ENCODE data around the gene ANXA4. TPM values are rescaled to one million over a fixed set of nuclear protein-coding genes. Genes with fewer than 3 reads are reported as not detected.
A peak's percentile ranks its signal among the peaks of the same experiment; 100 is the strongest.

The ANXA4 gene
- 43.9 and 63.6 TPM in 2 replicates for total RNA-seq (2014; rRNA removed; shearing (Covaris generic))

DNA sequence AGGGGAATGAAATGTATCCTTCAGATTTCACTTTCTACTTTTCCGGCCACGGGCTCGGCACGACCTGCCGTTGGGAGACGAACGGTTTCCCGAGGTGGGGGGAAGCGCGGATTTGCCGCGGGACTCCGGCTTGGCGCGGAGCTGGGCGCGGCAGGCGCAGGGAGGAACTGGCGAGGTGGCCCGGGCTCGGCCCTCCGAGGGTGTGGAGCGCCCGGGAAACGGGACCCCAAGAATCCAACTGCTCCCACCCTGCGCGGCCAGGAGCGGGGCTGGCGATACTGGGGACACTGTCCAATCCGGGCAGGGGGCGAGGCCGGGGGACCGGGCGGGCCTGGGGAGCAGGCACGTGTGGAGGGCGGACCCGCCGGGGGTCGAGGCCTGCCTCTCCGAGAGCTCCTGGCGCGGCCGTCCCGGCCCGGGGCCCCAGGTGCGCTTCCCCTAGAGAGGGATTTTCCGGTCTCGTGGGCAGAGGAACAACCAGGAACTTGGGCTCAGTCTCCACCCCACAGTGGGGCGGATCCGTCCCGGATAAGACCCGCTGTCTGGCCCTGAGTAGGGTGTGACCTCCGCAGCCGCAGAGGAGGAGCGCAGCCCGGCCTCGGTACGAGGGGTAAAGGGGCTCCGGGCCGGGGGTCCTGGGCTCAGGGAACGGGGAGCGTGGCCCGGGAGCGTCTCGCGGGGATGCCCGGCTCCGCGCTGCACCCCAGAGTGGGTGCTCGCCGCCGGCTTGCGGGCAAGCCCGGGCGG is at the start of gene ANXA4:
Gene ANXA4 (plus strand): TSS at position 560 of the 747 bp plus-strand sequence. CDS start 39,432 bp downstream, outside the sequence.
- DNase-seq (ENCODE audit: low read depth) = peak; percentile 85

DNA sequence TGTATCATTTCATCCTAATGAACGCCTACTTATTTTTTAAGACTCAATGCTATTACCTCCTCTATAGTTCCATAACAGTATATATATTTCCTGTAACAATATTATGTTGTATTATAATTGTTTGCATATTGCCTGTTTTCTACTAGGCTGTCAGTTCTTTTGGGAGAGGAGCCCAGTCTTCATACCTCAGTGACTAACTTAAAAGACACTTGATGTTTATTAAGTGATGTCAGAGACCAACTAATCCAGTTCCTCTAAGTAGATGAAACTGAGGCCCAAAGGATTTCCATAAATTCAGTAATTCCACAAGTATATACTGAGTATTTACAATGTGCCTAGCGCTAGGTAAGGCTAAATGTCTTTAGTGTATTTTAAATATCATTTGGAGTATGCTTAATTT is 49.5 kb upstream of the ANXA4 start:
- DNase-seq (ENCODE audit: low read depth) = no peak

DNA sequence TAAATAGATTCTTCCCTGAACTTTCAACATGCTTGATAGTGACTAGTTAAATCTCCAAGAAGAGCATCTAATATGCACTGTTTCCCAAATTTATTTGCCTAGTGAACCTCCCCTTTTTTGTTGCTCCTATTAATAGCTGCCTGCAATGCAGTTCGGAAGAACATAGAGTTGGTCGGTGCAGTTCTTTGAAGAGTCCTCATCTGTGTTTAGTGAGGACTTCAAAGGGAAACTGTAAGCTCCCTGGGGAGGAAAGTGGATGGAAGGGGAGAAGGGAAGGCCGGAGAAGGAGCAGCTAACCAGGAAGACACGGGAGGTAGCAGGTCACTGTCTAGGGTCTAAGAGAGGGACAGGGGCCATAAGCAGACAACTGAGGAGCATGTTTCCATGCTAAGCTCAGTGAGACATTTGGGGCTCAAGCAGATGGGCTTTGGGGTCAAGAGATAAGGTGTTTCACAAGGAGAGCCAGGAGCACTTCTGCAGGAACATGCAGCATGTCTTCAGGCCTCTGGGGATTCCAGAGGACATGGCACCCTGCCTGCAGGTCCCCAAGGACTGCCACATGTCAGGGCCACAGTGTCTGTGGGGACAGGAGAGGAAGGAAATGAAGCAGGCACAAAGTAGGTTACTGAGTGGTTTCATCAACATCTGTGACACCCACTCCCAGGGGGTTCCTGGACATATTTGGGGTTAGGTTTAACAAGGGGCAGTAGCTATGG is 48.7 kb upstream of the ANXA4 start:
- no peak for DNase-seq (ENCODE audit: low read depth)

DNA sequence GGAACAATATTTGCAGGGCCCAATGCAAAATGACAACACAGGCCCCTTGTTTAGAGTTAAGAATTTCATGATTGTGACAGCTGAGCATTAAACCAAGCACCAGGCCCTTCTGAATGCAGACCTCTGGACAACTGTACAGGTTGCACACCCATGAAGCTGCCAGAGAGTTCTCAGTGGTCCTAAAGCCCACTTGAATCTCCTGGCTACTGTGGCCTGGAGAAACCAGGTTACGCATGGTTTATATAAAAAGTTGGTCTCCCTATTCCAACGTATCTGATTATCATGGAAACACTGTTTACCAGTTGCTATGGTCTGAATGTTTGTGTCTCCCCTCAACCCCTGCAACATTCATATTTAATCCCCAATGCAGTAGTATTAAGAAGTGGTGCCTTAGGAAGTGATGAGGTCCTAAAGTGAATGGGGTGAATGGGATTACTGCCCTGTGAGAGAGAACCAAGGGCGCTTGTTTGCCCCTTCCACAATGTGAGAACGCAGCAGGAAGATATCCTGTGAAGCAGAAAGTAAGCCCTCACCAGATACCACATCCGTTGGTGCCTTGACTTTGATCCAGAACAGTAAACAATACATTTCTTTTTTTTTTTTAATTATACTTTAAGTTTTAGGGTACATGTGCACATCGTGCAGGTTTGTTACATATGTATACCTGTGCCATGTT is 48.0 kb upstream of the ANXA4 start:
- DNase-seq (ENCODE audit: low read depth) = no peak

DNA sequence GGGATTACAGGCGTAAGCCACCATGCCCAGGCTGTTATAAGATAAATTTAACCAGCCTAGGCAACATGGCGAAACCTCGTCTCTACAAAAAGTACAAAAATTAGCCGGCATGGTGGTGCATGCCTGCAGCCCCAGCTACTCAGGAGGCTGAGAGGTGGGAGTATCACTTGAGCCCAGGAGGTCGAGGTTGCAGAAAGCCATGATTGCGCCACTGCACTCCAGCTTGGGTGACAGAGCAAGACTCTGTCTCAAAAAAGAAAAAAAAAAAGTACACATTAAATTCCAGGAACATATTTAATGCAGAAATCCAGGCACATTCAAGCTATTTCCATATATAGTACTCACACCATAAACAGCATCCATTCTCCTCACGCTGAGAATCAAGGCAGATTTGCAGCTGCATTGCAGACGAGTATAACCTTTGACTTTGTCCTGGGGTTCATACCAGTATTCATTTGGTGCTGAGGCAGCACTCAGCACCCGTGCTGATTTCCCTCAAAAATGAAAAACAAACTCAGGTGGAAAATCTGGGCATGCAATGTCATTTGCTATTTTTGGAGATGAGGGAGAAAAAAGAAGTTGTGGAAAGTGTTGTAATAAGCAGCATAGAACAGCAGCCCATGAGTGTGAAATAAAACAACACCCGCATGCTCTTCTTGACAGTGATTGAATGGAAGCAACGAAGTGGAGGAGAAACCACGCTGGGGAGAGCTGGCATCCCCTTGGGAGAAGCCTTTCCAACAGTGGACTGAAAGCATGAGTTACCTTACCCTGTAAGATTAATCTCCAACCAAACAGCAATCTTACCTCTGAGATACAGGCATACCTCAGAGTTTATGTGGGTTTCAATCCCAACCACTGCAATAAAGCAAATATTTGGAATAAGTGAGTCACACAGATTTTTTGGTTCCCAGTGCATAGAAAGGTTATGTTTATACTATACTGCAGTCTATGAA is 46.8 kb upstream of the ANXA4 start:
- peak; percentile 20 for DNase-seq (ENCODE audit: low read depth)

DNA sequence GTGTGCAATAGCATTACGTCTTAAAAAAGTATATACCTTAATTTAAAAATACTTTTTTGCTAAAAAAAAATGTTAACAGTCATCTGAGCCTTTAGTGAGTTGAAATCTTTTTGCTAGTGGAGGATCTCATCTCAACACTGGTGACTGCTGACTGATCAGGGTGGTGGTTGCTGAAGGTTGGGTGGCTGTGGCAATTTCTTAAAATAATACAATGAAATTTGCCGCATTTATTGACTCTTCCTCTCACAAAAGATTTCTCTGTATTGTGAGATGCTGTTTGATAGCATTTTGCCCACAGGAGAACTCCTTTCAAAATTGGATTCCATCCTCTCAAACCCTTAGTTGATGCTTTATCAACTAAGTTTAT is 46.1 kb upstream of the ANXA4 start:
- no peak for DNase-seq (ENCODE audit: low read depth)

DNA sequence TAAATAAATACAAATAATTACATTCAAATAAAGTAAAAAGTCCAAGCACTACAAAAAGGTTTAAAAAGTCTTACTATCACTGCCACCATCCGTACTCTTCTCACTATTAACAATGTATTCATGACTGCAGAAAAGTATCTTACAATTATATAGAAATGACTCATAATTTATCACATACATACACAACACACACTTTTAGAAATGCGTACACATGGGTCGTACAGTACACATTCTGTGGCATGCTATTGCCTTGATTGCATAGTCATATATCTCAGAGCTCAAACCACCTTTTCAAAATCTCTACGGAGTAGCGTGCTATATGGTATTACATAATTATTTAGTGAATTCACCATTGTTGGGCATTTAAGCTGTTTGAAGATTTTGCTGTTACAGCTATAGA is 41.6 kb upstream of the ANXA4 start:
- no peak for DNase-seq (ENCODE audit: low read depth)

DNA sequence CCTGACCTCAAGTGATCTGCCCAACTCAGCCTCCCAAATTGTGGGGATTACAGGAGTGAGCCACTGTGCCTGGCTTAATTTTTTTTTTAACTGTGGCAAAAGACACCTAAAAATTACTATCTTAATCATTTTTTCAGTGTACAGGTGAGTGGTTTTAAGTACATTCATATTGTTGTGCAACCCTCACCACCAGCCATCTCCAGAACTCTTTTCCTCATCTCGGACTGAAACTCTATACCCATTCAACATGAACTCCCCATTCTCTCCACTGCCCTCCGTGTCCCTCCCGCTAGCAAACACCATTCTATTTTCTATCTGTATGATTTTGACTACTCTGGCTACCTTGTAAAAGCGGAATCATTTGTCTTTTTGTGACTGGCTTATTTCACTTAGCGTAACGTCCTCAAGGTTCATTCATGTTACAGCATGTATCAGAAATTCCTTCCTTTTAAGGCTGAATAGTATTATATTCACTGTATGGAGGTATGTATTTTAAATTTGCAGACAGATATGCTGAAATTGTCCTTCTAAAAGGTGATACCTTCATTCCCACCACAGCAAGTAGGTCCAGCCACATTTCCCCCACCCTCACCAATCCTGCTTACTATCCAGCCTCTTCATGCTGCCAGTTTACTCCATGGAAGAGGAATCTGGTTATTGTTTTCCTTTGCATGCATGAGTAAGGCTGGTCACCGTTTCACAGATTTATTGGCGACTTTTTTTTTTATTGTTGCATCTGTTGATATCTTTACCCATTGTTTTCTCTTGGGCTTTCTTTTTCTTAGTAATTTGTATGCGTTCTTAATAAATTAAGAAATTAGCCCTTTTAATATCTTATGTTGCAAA is 40.6 kb upstream of the ANXA4 start:
- DNase-seq (ENCODE audit: low read depth) = no peak

DNA sequence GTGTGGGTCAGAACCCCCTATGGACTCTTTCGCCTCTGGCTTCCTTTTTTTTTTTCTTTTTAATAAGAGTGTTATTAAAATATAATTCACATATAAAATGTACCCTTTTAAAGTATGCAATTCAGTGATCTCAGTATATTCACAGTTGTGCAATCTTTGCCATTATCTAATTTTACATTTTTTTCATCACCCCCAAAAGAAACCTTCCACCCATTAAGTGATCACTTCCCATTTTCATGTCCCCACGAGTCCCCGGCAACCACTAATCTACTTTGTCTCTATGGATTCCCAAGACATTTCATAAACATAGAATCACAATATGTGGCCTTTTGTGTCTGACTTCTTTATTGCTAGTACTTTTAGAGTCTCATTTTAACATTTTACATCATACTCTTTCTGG is 38.7 kb upstream of the ANXA4 start:
- no peak for DNase-seq (ENCODE audit: low read depth)

DNA sequence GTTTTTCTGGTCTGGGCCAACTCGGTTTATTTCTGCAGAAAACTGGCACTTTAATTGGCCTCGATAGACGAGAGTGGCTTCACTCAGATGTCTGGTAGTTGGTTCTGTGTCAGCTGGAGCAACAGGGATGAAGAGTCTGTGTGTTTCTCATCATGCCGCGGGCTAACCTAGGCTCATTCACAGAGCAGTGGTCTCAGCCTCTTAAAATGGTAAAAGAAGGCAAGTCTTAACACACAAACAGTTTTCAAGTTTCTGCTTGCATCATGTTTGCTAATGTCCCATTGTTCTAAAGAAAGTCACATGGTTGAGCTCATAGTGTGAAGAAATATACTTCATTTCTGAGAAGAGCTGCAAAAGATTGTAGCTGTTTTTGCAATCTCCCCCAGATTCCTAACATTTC is 37.5 kb upstream of the ANXA4 start:
- no peak for DNase-seq (ENCODE audit: low read depth)

DNA sequence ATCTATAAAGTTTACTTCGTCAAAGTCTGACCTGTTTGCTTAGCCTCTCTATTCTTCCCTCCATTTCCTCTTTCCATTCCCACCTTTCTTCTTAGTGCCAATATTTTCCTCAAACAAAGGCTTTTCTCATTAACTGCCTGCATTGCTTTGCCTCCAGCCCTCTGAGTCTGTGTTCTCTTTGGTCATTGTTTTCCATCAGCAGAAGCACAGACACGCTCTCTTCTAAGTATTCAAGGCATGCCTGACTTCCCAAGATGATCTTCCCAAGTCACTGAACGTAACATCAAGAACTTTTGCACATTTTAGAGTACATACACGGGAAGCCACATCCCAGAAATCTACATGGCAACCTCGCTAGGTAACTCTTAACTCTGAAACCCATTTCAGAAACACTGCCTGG is 32.6 kb upstream of the ANXA4 start:
- no peak for DNase-seq (ENCODE audit: low read depth)

DNA sequence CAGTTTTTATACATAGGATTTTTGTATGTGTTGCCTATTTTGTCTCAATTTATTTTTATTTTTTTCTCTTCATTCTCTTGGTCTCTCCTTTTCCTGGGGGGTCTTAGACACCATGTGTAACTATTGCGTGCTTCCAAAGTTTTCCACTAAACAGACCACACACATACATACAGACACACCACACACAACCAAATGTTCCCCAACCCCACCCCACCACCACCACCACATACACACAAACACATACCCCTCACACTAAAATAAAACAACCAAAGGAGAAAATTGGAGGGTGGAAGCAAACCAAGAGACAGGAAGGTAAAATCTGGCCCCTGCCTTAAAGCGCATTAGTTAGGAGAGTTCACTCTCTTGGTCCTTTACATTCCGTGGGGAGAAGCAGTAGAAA is 30.0 kb upstream of the ANXA4 start:
- no peak for DNase-seq (ENCODE audit: low read depth)

DNA sequence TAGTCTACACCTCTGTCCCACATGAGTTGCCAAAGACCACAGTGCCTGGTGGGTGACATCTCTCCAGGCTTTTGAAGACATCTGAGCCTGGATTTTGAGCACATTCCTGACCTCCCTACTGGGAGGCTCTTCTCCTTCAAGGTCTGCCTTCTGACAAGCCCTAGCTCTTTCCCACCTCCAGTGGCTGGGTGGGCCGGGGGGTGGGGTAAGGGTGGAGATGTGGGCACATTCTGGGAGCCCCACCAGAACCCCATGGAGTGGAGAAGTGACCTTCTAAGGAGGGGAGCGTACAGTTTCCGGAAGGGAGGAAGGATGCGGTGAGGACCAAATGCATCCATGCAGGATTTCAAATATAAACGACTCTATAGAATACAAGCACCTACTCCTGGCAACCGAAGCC is 27.9 kb upstream of the ANXA4 start:
- DNase-seq (ENCODE audit: low read depth) = no peak

DNA sequence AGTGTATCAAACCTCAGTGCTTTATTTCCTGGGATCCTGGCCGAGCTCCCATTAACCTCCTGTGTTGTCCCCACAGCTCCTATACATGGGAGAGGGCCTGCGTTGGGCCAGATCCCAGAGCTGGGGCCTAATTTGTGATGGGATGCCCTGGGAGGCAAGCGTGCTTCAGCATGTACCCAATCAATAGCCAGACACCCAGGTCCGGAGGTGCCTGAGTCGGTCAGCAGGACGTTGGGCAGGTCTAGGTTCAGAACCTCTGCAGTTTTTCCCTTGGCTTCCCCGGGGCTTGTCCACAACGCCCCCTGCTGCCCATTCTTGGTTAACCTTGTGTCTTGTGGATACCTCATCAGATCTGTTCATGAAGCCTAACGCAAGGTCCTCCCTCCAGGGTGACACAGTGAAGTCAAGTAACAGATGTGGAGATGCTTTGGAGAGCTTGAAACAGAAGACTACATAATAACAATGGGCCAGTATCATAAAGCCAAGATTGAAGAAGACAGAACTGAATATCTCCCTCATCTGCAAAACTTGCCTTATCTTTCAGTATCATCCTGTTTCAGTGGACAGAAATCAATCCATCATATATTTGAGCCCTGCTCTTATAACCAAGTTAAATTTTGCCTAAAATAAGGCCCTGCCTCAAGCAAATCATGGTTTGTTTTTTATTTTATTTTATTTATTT is 27.3 kb upstream of the ANXA4 start:
- peak; percentile 79 for DNase-seq (ENCODE audit: low read depth)

DNA sequence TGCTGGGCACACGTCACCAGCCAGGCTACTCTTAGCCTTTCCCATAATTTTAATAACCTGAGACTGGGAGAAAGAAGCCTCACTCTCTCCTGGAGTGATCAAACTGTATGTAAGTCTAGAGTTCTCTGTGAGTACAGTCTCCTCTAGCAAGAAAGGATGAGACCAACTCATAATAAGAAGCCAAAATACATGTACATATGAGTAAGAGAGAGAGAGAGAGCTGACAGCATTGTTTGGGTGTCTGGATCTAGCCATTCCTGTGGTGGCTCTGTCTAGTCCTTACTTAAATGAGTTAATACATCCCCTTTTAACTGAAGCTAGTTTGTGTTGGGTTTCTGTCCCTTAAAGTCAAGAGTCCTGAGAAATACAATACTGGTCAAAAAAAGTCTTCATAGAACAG is 26.0 kb upstream of the ANXA4 start:
- no peak for DNase-seq (ENCODE audit: low read depth)

DNA sequence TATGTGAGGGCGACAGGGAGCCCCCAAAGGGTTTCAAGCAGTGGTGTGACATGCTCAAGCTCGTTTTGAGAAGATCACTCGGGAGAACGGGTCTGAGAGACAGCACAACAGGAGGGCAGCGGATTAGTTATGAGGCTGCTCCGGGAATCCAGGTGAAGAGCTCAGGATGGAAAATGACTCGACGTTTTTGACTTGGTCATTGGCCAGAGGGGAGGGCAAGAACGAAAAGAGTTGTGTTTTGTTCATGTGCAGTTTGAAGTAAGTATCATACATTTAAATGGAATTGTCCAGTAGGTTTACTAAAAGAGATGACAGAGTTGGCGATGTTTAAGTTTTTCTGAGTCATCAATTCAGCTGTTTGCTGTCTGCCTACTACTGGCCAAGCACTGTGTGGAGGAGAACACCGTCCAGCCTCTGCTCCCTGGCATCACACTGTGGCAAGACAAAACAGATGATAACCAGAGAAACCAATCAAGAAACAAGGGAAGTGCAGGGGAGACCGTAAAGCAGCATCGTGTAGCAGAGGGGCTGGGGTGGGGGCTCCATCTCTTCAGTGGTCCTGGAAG is 25.3 kb upstream of the ANXA4 start:
- DNase-seq (ENCODE audit: low read depth) = peak; percentile 71

DNA sequence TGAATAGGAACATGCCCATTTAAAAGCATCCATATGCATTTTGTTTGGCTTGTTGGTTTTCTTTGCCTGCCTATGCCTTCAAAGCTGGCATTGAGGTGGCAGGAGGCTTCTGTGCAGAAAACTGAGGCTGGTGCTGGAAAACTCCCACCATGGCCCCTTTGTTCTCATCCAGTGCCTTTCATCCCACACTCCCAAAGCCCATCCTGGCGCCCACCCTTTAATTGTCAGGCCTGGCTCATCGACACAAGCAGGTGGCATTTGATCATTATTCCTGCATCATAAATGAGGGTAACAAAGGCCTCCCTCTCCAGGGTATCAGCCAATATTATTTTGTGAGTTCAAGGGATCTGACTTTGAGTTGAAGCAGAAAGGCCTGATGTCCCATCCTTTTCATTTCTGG is 24.7 kb upstream of the ANXA4 start:
- no peak for DNase-seq (ENCODE audit: low read depth)

DNA sequence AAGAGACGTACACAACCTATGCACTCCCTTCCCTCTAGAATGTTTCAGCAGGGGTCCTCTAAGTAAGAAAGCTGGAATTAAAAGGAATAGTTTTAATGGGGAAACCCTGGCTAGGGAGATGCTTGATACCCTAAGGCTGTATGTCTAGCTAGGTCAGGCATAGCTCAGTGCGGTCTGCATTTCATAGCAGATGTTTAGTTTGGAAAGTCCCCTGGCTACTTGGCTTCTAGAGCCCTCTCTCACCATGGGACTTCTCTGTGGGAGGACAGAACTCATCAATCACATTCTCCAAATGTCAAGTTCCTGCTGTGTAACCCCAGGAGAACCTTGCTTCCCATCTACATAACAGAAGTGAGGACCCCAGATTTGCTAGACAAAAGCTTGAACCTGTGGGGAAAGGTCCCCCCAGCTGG is 24.1 kb upstream of the ANXA4 start:
- peak; percentile 84 for DNase-seq (ENCODE audit: low read depth)

DNA sequence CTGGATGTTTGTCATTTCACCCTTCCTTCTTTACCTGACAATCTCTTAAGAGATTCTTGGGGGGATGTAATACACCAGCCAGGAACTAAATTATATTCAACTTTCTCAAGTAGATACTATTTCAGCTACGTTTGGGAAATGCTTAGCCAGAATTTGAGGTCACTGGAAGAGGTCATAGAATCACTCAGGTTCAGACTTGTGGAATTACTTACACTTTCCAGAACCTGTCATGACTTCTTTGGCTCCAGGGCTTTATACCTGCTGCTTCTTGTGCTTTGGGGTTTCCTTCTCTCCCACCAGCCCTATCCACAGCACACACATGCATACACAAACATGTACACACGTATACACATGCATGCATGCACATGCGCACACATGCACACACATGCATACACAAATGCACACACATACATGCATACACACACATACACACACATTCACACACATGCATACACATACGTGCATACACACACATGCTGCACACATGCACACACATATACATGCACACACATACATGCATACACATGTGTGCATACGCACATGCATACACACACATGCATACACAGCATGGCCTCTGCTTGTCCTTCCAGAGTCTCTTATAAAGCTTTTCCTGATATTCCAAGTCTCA is 23.5 kb upstream of the ANXA4 start:
- DNase-seq (ENCODE audit: low read depth) = no peak

Data from RPMI7951 (cell line).